DMS 273 (cell line): ENCODE data around the gene ARHGEF37.
A peak's percentile ranks its signal among the peaks of the same experiment; 100 is the strongest.
"Not testable (repeated sequence)": the region's sequence is repeated elsewhere in the genome, so short reads cannot be mapped to it uniquely, and the experiment has no call there.

Source experiments
- DNase-seq: peaks from one replicate; lab custom pipeline; 2025; ENCODE audit not compliant: unreplicated experiment; lab: John Stamatoyannopoulos, UW

ARHGEF37 gene

GRCh38 chr5:149581192-149581861 lies at the start of gene ARHGEF37:
Gene ARHGEF37, plus strand, starts transcription at chr5:149581498. Its CDS starts 16,272 bp downstream, at chr5:149597770.
- DNase-seq = peak; percentile 81

GRCh38 chr5:149532413-149532812 lies 48.9 kb upstream of the ARHGEF37 start:
- DNase-seq = no peak

GRCh38 chr5:149535787-149536186 lies 45.5 kb upstream of the ARHGEF37 start:
- DNase-seq = not testable (repeated sequence)

- DNase-seq = no peak
Observed at GRCh38 chr5:149537374-149537975, 43.8 kb upstream of the ARHGEF37 start.

GRCh38 chr5:149540089-149540488 lies 41.2 kb upstream of the ARHGEF37 start:
- no peak for DNase-seq

- no peak for DNase-seq
Observed at GRCh38 chr5:149541893-149542292, 39.4 kb upstream of the ARHGEF37 start.

GRCh38 chr5:149543361-149544027 lies 37.8 kb upstream of the ARHGEF37 start:
- no peak for DNase-seq

GRCh38 chr5:149544028-149544420 lies 37.3 kb upstream of the ARHGEF37 start:
- DNase-seq = peak; percentile 20

GRCh38 chr5:149545327-149545726 lies 36.0 kb upstream of the ARHGEF37 start:
- no peak for DNase-seq

GRCh38 chr5:149546974-149547373 lies 34.3 kb upstream of the ARHGEF37 start:
- peak; percentile 48 for DNase-seq

GRCh38 chr5:149549461-149550267 lies 31.6 kb upstream of the ARHGEF37 start:
- peak; percentile 71 for DNase-seq

- no peak for DNase-seq
Observed at GRCh38 chr5:149550268-149550583, 31.1 kb upstream of the ARHGEF37 start.

- peak; percentile 59 for DNase-seq
Observed at GRCh38 chr5:149550594-149551226, 30.6 kb upstream of the ARHGEF37 start.

- peak; percentile 100 for DNase-seq
Observed at GRCh38 chr5:149551227-149552037, 29.9 kb upstream of the ARHGEF37 start, which contains the start of gene CSNK1A1. Gene CSNK1A1, minus strand, starts transcription at chr5:149551439. Its CDS starts 475 bp downstream, at chr5:149550964.

- no peak for DNase-seq
Observed at GRCh38 chr5:149552038-149552494, 29.2 kb upstream of the ARHGEF37 start.

GRCh38 chr5:149552553-149553160 lies 28.6 kb upstream of the ARHGEF37 start:
- DNase-seq = no peak

- no peak for DNase-seq
Observed at GRCh38 chr5:149559706-149560105, 21.6 kb upstream of the ARHGEF37 start.

- peak; percentile 22 for DNase-seq
Observed at GRCh38 chr5:149561848-149562247, 19.4 kb upstream of the ARHGEF37 start.

- no peak for DNase-seq
Observed at GRCh38 chr5:149563466-149563865, 17.8 kb upstream of the ARHGEF37 start.
